Mesodermal cell (in vitro differentiated cells): ENCODE measurements around the gene ANO2.

Experiments
- H3K27ac ChIP-seq: 2 replicates; pipeline ENCODE4 v1.7.0; 2013; ENCODE audit warnings: mild to moderate bottlenecking, low read depth, low read length, moderate library complexity; ENCODE audit not compliant: severe bottlenecking
- H3K36me3 ChIP-seq: 2 replicates; pipeline ENCODE4 v1.7.1; 2013; ENCODE audit warnings: mild to moderate bottlenecking, low read length, moderate library complexity; ENCODE audit not compliant: control insufficient read depth, insufficient read depth
- H3K4me1 ChIP-seq: one replicate; pipeline ENCODE4 v1.7.1; 2013; ENCODE audit warnings: mild to moderate bottlenecking, low read length; ENCODE audit not compliant: insufficient read depth, control insufficient read depth, poor library complexity, severe bottlenecking
- H3K4me3 ChIP-seq: 2 replicates; pipeline ENCODE4 v1.7.0; 2013; ENCODE audit warnings: low read length, control low read depth, mild to moderate bottlenecking; ENCODE audit not compliant: insufficient read depth, poor library complexity, severe bottlenecking; ENCODE audit errors: extremely low read depth
- H3K9me3 ChIP-seq: 2 replicates; pipeline ENCODE4 v1.7.1; 2013; ENCODE audit warnings: mild to moderate bottlenecking, low read length, moderate library complexity; ENCODE audit not compliant: control insufficient read depth
- whole genome bisulfite sequencing, 2 experiments: methylation state at CpG; one replicate each; pipeline ENCODE4 v1.1.5; 2013; ENCODE audit warnings: missing lambda C conversion rate in 2 of 2; ENCODE audit not compliant: insufficient coverage in 2 of 2; 5-methylcytosine and 5-hydroxymethylcytosine counted together

ANO2 gene

GRCh38 chr12:5515458-5515857 lies 429.6 kb downstream of the ANO2 start:
- H3K27ac ChIP-seq: no peak overlapping the region
- no peaks in the 10 kb centered on the region for H3K36me3 ChIP-seq
- 100% methylated on average over 1 of the region's 1 CpG for WGBS, 2 experiments

GRCh38 chr12:5514545-5514944 lies 430.5 kb downstream of the ANO2 start:
- H3K36me3 ChIP-seq: no peaks in the 10 kb centered on the region
- no peaks in the 10 kb centered on the region for H3K9me3 ChIP-seq
- no peak overlapping the region for H3K27ac ChIP-seq
- WGBS, 2 experiments: 80 to 83% methylated on average over 1 to 2 of the region's 4 CpGs
- no peak overlapping the region for H3K4me3 ChIP-seq
- H3K4me1 ChIP-seq: peaks cover 4% of the 10 kb centered on the region

More at GRCh38 chr12:5515458-5515857, 429.6 kb downstream of the ANO2 start:
- no peak overlapping the region for H3K4me3 ChIP-seq
- H3K4me1 ChIP-seq: peaks cover 4% of the 10 kb centered on the region
- no peaks in the 10 kb centered on the region for H3K9me3 ChIP-seq

GRCh38 chr12:5514016-5514415 lies 431.0 kb downstream of the ANO2 start:
- Histone ChIP-seq H3K4me1 (peaks cover 4% of the 10 kb centered on the region), H3K36me3 (no peaks in the 10 kb centered on the region), H3K4me3 (no peak overlapping the region), H3K27ac (no peak overlapping the region), H3K9me3 (no peaks in the 10 kb centered on the region)
- WGBS, 2 experiments: 95 to 97% methylated on average over 5 of the region's 6 CpGs

- H3K4me1 ChIP-seq: peaks cover 4% of the 10 kb centered on the region
- H3K36me3 ChIP-seq: no peaks in the 10 kb centered on the region
- WGBS, 2 experiments: 100% methylated on average over 2 of the region's 4 CpGs
- H3K27ac ChIP-seq: no peak overlapping the region
- no peaks in the 10 kb centered on the region for H3K9me3 ChIP-seq
- no peak overlapping the region for H3K4me3 ChIP-seq
Measured at GRCh38 chr12:5513406-5513805, 431.7 kb downstream of the ANO2 start.
